Endothelial cell of umbilical vein (primary cell): ENCODE measurements around the gene ITSN1. TPM values are rescaled to one million over a fixed set of nuclear protein-coding genes. Genes with fewer than 3 reads are reported as not detected.

Experiments used
- BruUV-seq: library from RNA; stranded (reverse); fragments of 400-500 nt; replicated peaks from 2 replicates; lab custom pipeline; 2021; lab: Mats Ljungman, UMichigan
- CTCF ChIA-PET: fragments of 300-600, 350-600 bp; sonication (Branson Sonifier 250); formaldehyde crosslinking; loops from one replicate; lab custom pipeline; 2021; ENCODE audit warnings: antibody characterized with exemption, inconsistent platforms; lab: Charles Lee
- POLR2A ChIA-PET: fragments of 300-600, 350-600 bp; sonication (Branson Sonifier 250); formaldehyde crosslinking; loops from one replicate; lab custom pipeline; 2021; ENCODE audit warnings: antibody characterized with exemption, inconsistent platforms; lab: Charles Lee
- DNase-seq: peaks from one replicate; pipeline ENCODE4 v3.0.0-alpha.2; 2011; ENCODE audit warnings: low read depth, low spot score
- FAIRE-seq: peaks from 2 replicates; lab custom pipeline; 2011; peaks lifted over from hg19 to GRCh38; lab: Jason Lieb, UNC
- H2AFZ ChIP-seq: 2 replicates; pipeline ENCODE4 v1.6.0; 2012; ENCODE audit warnings: low read depth, low read length, control low read depth, inconsistent platforms
- H3K27ac ChIP-seq: 2 replicates; pipeline ENCODE4 v1.5.1; 2011; ENCODE audit warnings: low read depth, mild to moderate bottlenecking, control low read depth, low read length, moderate library complexity; ENCODE audit not compliant: insufficient read depth
- H3K27me3 ChIP-seq, 2 experiments: 2 replicates each; pipeline versions ENCODE4 v1.6.0 to v1.6.1; 2011; ENCODE audit warnings: low read length in 2 of 2, mixed read lengths in 1 of 2; ENCODE audit not compliant: control insufficient read depth in 2 of 2, insufficient read depth in 2 of 2
- H3K36me3 ChIP-seq, 2 experiments: 2 replicates in 1 of 2; 3 replicates in 1 of 2; pipeline ENCODE4 v1.5.1; 2011; ENCODE audit warnings: low read length in 2 of 2, mild to moderate bottlenecking in 1 of 2, moderate library complexity in 1 of 2; ENCODE audit not compliant: control insufficient read depth in 2 of 2, insufficient read depth in 2 of 2; ENCODE audit errors: extremely low read depth in 1 of 2
- H3K4me1 ChIP-seq: 3 replicates; pipeline ENCODE4 v1.5.1; 2011; ENCODE audit warnings: mild to moderate bottlenecking, low read length; ENCODE audit not compliant: control insufficient read depth, insufficient read depth; ENCODE audit errors: extremely low read depth
- H3K4me2 ChIP-seq: 2 replicates; pipeline ENCODE4 v1.6.1; 2011; ENCODE audit warnings: low read length, control low read depth, mixed read lengths; ENCODE audit not compliant: insufficient read depth
- H3K4me3 ChIP-seq, 3 experiments: fragments of 200-600 bp in 1 of 3; sonication (generic), shearing (Covaris generic) in 1 of 3; replicated peaks in 1 of 3; 2 replicates each; pipeline ENCODE4 v1.5.1; 2011 to 2016; ENCODE audit warnings: control low read depth in 3 of 3, low read length in 3 of 3, mild to moderate bottlenecking in 2 of 3, inconsistent platforms in 1 of 3, low read depth in 1 of 3, moderate library complexity in 1 of 3; ENCODE audit not compliant: insufficient read depth in 1 of 3
- H3K79me2 ChIP-seq: 2 replicates; pipeline ENCODE4 v1.6.0; 2012; ENCODE audit warnings: low read length, inconsistent platforms; ENCODE audit not compliant: control insufficient read depth, insufficient read depth
- H3K9ac ChIP-seq: replicated peaks from 2 replicates; pipeline ENCODE3; 2011; ENCODE audit warnings: low read length, control low read depth; ENCODE audit not compliant: insufficient read depth; ENCODE audit errors: extremely low read depth
- H3K9me1 ChIP-seq: replicated peaks from 3 replicates; pipeline ENCODE4 v1.6.0; 2011; ENCODE audit warnings: mild to moderate bottlenecking, low read length; ENCODE audit not compliant: control insufficient read depth, insufficient read depth; ENCODE audit errors: extremely low read depth
- H3K9me3 ChIP-seq: replicated peaks from 2 replicates; pipeline ENCODE4 v1.5.1; 2012; ENCODE audit warnings: low read length, inconsistent platforms; ENCODE audit not compliant: control insufficient read depth, insufficient read depth
- H4K20me1 ChIP-seq: replicated peaks from 2 replicates; pipeline ENCODE3; 2011; ENCODE audit warnings: mild to moderate bottlenecking, low read length; ENCODE audit not compliant: control insufficient read depth, insufficient read depth; ENCODE audit errors: extremely low read depth
- EZH2 ChIP-seq: IDR thresholded peaks from 2 replicates; pipeline ENCODE4 v1.6.1; 2012; ENCODE audit warnings: borderline replicate concordance, low read depth, mild to moderate bottlenecking, moderate library complexity, low read length, inconsistent platforms; ENCODE audit not compliant: severe bottlenecking
- FOS ChIP-seq: IDR thresholded peaks from 2 replicates; pipeline ENCODE4 v1.6.1; 2011; ENCODE audit warnings: mild to moderate bottlenecking, low read length, moderate library complexity, borderline replicate concordance; ENCODE audit not compliant: insufficient read depth
- GATA2 ChIP-seq: IDR thresholded peaks from 2 replicates; pipeline ENCODE4 v1.7.0; 2011; ENCODE audit warnings: low read depth, mild to moderate bottlenecking, moderate library complexity, mixed read lengths, low read length; ENCODE audit not compliant: insufficient read length, insufficient read depth
- JUN ChIP-seq: IDR thresholded peaks from 2 replicates; pipeline ENCODE4 v1.6.1; 2011; ENCODE audit warnings: borderline replicate concordance, low read depth; ENCODE audit not compliant: insufficient read length, insufficient read depth
- MYC ChIP-seq: IDR thresholded peaks from one replicate; pipeline ENCODE4 v1.6.1; 2011; ENCODE audit warnings: mild to moderate bottlenecking, low read depth, low read length
- POLR2A ChIP-seq: IDR thresholded peaks from 2 replicates; pipeline ENCODE4 v1.6.1; 2012; ENCODE audit warnings: low read depth, mild to moderate bottlenecking, control low read depth, low read length
- POLR2AphosphoS5 ChIP-seq: IDR thresholded peaks from 2 replicates; pipeline ENCODE4 v1.6.1; 2012; ENCODE audit warnings: low read depth, mild to moderate bottlenecking, control low read depth, low read length, moderate library complexity; ENCODE audit not compliant: insufficient read depth
- dilution Hi-C: fragments of 300-500 bp; cut with MboI; formaldehyde crosslinking; loops from one replicate; pipeline ENCODE4 v1.15.0; 2019; ENCODE audit warnings: low sequenced_read_pairs; ENCODE audit not compliant: extremely low pct_ligation_motif_present
- intact Hi-C: fragments of 100-400 bp; cut with micrococcal nuclease; formaldehyde crosslinking; loops from one replicate; pipeline ENCODE4 v1.10.0; 2022
- polyA plus RNA-seq, 4 experiments: library from polyadenylated mRNA; depleted of rRNA in 3 of 4; stranded (reverse) in 3 of 4; unstranded in 1 of 4; fragments of >200 nt; gene quantifications; 2 replicates each; pipeline versions ENCODE4 v1.2.1 to v1.2.3, GENCODE V29; 2011 to 2012; ENCODE audit warnings: missing spikeins in 1 of 4
- total RNA-seq: library from RNA; stranded (reverse); gene quantifications from 2 replicates; pipeline ENCODE4 v1.2.3, GENCODE V29; 2021
- TF ChIP-seq, protein P1 (sequence below), 2 donors: IDR thresholded peaks; 1 replicate in 1 of 2; 2 replicates in 1 of 2; pipeline ENCODE4 v1.5.1; 2011; ENCODE audit warnings: low read length in 2 of 2, mild to moderate bottlenecking in 2 of 2, moderate library complexity in 2 of 2, control low read depth in 1 of 2, inconsistent platforms in 1 of 2, low read depth in 1 of 2; ENCODE audit not compliant: insufficient read depth in 1 of 2; ENCODE audit errors: extremely low read depth in 1 of 2
- TF ChIP-seq, protein P2 (sequence below): IDR thresholded peaks from 2 replicates; pipeline ENCODE4 v1.6.1; 2011; ENCODE audit not compliant: insufficient read depth, insufficient read length

ITSN1 gene
- total and polyA plus RNA-seq, 2 donors (not counting 3 experiments of a cell fraction or from before 2014, with no cell fraction given): 72.2 to 86.8 TPM

DNA sequence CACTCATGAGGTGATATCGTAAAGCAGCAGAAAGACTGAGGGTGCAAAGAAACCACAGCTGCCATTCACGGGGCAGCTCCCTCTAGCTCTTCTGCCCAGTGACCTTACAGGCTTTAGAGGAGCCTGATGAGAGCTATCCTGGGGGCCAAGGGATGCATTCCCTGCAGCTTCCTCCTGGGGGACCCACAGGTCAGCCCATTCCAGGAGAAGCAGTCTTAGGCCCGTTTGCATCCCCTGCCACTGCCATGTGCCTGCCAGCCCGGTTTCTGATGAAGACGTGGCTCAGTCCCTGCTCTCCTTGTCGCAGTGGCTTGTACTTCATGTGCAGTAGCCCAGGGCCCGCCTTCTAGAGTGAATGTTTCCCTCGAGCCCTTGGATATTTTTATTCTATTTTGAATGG lies 250.6 kb downstream of the ITSN1 start:
- no peaks in the 10 kb centered on the region for H3K79me2 ChIP-seq
- TF ChIP-seq MYC: no peak
- TF ChIP-seq EZH2: no peak
- TF ChIP-seq POLR2AphosphoS5: no peak
- TF ChIP-seq FOS: no peak
- TF ChIP-seq POLR2A: no peak
- TF ChIP-seq, protein P1, sequence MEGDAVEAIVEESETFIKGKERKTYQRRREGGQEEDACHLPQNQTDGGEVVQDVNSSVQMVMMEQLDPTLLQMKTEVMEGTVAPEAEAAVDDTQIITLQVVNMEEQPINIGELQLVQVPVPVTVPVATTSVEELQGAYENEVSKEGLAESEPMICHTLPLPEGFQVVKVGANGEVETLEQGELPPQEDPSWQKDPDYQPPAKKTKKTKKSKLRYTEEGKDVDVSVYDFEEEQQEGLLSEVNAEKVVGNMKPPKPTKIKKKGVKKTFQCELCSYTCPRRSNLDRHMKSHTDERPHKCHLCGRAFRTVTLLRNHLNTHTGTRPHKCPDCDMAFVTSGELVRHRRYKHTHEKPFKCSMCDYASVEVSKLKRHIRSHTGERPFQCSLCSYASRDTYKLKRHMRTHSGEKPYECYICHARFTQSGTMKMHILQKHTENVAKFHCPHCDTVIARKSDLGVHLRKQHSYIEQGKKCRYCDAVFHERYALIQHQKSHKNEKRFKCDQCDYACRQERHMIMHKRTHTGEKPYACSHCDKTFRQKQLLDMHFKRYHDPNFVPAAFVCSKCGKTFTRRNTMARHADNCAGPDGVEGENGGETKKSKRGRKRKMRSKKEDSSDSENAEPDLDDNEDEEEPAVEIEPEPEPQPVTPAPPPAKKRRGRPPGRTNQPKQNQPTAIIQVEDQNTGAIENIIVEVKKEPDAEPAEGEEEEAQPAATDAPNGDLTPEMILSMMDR (IDR thresholded peaks at IDR 0.05; ENCODE audit: extremely low read depth in 1 of 2, insufficient read depth in 1 of 2, low read depth in 1 of 2, low read length in 2 of 2): no peak
- TF ChIP-seq JUN: no peak
- TF ChIP-seq, protein P2, sequence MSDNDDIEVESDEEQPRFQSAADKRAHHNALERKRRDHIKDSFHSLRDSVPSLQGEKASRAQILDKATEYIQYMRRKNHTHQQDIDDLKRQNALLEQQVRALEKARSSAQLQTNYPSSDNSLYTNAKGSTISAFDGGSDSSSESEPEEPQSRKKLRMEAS: no peak
- no peak for TF ChIP-seq GATA2
- no peak overlapping the region for H3K4me2 ChIP-seq
- FAIRE-seq (no peak), DNase-seq (no peak)
- no peak overlapping the region for H3K27ac ChIP-seq
- CTCF ChIA-PET: interaction anchor here (0.9 to 4.7 kb wide), 4 partner anchors 9 to 287 kb away, joined by 3 to 33 read pairs (median 4); no protein-coding TSS in a partner anchor
- H2AFZ ChIP-seq: no peak overlapping the region
- POLR2A ChIA-PET: no interaction called here
- H3K36me3 ChIP-seq: no peaks in the 10 kb centered on the region
- intact Hi-C loops (loop anchor here (5.0 kb wide), 2 partner anchors 56 to 131 kb away; no protein-coding TSS in a partner anchor), dilution Hi-C loops (no loop called here)
- H4K20me1 ChIP-seq: no peaks in the 10 kb centered on the region
- H3K4me3 ChIP-seq: no peak overlapping the region
- peaks cover 14% of the 10 kb centered on the region for H3K4me1 ChIP-seq
- H3K9me1 ChIP-seq: no peaks in the 10 kb centered on the region
- no peaks in the 10 kb centered on the region for H3K27me3 ChIP-seq
- no peak overlapping the region for H3K9ac ChIP-seq
- H3K9me3 ChIP-seq: no peaks in the 10 kb centered on the region
- no TSS peak for BruUV-seq
